H1 (cell line): ENCODE measurements around the gene CENPW. TPM values are rescaled to one million over a fixed set of nuclear protein-coding genes. Genes with fewer than 3 reads are reported as not detected.

Source experiments
- EGR1 ChIP-seq: IDR thresholded peaks from 2 replicates; pipeline ENCODE4 v1.6.1; 2011; ENCODE audit warnings: low read depth, low read length, borderline replicate concordance
- polyA plus RNA-seq, 7 experiments: library from polyadenylated mRNA; depleted of rRNA in 3 of 7; stranded (reverse) in 5 of 7; unstranded in 2 of 7; fragments of >200 nt in 5 of 7; fragments of 200-250 nt in 2 of 7; gene quantifications; 1 replicate in 5 of 7; 2 replicates in 1 of 7; 4 replicates in 1 of 7; pipeline versions ENCODE4 v1.2.1 to v1.2.3, GENCODE V29; 2011 to 2013; ENCODE audit warnings: missing spikeins in 2 of 7, mixed read lengths in 2 of 7
- total RNA-seq: library from RNA; stranded (reverse); fragmentation: NEBNext Ultra II Directional; extraction: Animal tissue kit (Norgen Biotek cat#: 25700); gene quantifications from 2 replicates; pipeline ENCODE4 v1.2.1, GENCODE V29; 2021
- TF ChIP-seq, protein P1 (sequence below): fragments of 300-600 bp; sonication (generic); IDR thresholded peaks from 2 replicates; pipeline ENCODE4 v1.7.1; 2012; ENCODE audit warnings: low read length, moderate library complexity, mild to moderate bottlenecking, inconsistent platforms; ENCODE audit not compliant: insufficient replicate concordance

Gene CENPW
- total and polyA plus RNA-seq, 2 of the 8 experiments (the other 6 are each of a cell fraction or from before 2014, with no cell fraction given): 22.0 to 91.1 TPM

DNA sequence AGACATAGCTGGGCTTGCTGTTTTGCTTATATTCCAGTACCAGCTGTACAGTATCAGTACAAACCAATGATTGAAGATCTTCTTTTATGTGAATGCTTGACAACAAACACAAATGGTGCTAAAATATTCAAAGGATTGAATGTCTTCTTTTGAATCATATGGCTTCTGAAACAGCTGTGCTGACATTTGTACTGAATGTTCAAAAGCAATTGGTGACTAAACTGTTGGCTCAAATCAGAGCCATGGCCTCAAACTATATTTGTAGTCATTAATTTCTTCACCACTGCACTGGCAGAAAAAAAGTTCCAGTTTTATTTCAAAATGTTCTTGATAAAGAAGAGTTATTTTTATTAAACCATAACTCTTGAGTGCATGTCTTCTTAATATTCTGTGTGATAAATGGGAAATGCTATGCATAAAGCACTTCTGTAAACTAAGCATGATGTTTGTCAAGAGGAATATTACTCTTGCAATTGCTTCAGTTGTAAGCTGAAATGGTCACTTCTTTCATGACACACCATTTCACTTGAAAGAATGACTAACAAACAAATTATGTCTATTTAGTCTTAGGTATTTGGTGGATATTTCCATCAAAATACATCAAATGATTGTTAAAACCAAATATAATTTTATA, 45.9 kb upstream of the CENPW start (continued):
- TF ChIP-seq, protein P1, sequence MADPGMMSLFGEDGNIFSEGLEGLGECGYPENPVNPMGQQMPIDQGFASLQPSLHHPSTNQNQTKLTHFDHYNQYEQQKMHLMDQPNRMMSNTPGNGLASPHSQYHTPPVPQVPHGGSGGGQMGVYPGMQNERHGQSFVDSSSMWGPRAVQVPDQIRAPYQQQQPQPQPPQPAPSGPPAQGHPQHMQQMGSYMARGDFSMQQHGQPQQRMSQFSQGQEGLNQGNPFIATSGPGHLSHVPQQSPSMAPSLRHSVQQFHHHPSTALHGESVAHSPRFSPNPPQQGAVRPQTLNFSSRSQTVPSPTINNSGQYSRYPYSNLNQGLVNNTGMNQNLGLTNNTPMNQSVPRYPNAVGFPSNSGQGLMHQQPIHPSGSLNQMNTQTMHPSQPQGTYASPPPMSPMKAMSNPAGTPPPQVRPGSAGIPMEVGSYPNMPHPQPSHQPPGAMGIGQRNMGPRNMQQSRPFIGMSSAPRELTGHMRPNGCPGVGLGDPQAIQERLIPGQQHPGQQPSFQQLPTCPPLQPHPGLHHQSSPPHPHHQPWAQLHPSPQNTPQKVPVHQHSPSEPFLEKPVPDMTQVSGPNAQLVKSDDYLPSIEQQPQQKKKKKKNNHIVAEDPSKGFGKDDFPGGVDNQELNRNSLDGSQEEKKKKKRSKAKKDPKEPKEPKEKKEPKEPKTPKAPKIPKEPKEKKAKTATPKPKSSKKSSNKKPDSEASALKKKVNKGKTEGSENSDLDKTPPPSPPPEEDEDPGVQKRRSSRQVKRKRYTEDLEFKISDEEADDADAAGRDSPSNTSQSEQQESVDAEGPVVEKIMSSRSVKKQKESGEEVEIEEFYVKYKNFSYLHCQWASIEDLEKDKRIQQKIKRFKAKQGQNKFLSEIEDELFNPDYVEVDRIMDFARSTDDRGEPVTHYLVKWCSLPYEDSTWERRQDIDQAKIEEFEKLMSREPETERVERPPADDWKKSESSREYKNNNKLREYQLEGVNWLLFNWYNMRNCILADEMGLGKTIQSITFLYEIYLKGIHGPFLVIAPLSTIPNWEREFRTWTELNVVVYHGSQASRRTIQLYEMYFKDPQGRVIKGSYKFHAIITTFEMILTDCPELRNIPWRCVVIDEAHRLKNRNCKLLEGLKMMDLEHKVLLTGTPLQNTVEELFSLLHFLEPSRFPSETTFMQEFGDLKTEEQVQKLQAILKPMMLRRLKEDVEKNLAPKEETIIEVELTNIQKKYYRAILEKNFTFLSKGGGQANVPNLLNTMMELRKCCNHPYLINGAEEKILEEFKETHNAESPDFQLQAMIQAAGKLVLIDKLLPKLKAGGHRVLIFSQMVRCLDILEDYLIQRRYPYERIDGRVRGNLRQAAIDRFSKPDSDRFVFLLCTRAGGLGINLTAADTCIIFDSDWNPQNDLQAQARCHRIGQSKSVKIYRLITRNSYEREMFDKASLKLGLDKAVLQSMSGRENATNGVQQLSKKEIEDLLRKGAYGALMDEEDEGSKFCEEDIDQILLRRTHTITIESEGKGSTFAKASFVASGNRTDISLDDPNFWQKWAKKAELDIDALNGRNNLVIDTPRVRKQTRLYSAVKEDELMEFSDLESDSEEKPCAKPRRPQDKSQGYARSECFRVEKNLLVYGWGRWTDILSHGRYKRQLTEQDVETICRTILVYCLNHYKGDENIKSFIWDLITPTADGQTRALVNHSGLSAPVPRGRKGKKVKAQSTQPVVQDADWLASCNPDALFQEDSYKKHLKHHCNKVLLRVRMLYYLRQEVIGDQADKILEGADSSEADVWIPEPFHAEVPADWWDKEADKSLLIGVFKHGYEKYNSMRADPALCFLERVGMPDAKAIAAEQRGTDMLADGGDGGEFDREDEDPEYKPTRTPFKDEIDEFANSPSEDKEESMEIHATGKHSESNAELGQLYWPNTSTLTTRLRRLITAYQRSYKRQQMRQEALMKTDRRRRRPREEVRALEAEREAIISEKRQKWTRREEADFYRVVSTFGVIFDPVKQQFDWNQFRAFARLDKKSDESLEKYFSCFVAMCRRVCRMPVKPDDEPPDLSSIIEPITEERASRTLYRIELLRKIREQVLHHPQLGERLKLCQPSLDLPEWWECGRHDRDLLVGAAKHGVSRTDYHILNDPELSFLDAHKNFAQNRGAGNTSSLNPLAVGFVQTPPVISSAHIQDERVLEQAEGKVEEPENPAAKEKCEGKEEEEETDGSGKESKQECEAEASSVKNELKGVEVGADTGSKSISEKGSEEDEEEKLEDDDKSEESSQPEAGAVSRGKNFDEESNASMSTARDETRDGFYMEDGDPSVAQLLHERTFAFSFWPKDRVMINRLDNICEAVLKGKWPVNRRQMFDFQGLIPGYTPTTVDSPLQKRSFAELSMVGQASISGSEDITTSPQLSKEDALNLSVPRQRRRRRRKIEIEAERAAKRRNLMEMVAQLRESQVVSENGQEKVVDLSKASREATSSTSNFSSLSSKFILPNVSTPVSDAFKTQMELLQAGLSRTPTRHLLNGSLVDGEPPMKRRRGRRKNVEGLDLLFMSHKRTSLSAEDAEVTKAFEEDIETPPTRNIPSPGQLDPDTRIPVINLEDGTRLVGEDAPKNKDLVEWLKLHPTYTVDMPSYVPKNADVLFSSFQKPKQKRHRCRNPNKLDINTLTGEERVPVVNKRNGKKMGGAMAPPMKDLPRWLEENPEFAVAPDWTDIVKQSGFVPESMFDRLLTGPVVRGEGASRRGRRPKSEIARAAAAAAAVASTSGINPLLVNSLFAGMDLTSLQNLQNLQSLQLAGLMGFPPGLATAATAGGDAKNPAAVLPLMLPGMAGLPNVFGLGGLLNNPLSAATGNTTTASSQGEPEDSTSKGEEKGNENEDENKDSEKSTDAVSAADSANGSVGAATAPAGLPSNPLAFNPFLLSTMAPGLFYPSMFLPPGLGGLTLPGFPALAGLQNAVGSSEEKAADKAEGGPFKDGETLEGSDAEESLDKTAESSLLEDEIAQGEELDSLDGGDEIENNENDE: no peak
- no peak for TF ChIP-seq EGR1
